Lower leg skin (tissue), 4 donors: ENCODE measurements around the gene GPR155. TPM values are rescaled to one million over a fixed set of nuclear protein-coding genes. Genes with fewer than 3 reads are reported as not detected.
"Not testable (repeated sequence)": the region's sequence is repeated elsewhere in the genome, so short reads cannot be mapped to it uniquely, and the experiment has no call there.

Experiments
- DNase-seq, 2 donors: peaks; one replicate each; pipeline ENCODE4 v3.0.0-alpha.2; 2019; ENCODE audit warnings: low spot score in 2 of 2
- H3K4me3 ChIP-seq: fragments of 200-600 bp; sonication (generic); 2 replicates; pipeline ENCODE4 v1.5.1; 2017; ENCODE audit warnings: mild to moderate bottlenecking, low read depth; ENCODE audit not compliant: poor library complexity, severe bottlenecking
- CTCF ChIP-seq, 3 donors: fragments of 450-650 bp; IDR thresholded peaks; one replicate each; pipeline ENCODE4 v1.5.1; 2016; ENCODE audit warnings: antibody characterized with exemption in 3 of 3, mild to moderate bottlenecking in 3 of 3, moderate library complexity in 2 of 3
- POLR2A ChIP-seq, 2 donors: fragments of 450-650 bp; IDR thresholded peaks; one replicate each; pipeline ENCODE4 v1.6.1; 2016 to 2017; ENCODE audit warnings: antibody characterized with exemption in 2 of 2, mild to moderate bottlenecking in 1 of 2, moderate library complexity in 1 of 2
- WGBS, 2 donors: methylation state at CpG; one replicate each; pipeline ENCODE4 v1.1.5; 2018; 5-methylcytosine and 5-hydroxymethylcytosine counted together
- intact Hi-C: fragments of 100-400 bp; cut with DNase I; formaldehyde crosslinking; loops from one replicate; pipeline ENCODE4 v1.15.0; 2023; ENCODE audit warnings: low total_unique reads
- total RNA-seq, 4 donors: library from RNA; depleted of rRNA; stranded (reverse); fragments of >200 nt; gene quantifications; one replicate each; pipeline ENCODE4 v1.1.0, GENCODE V29; 2016

GPR155 gene
- total RNA-seq, 4 donors from 2014 or later = 14.5 to 20.2 (median 17.5) TPM

GRCh38 chr2:174495365-174496012 is 8.7 kb upstream of the GPR155 start:
- WGBS, 2 donors = 35 to 40% methylated on average over 5 of the region's 5 CpGs
- intact Hi-C loops = no loop called here
- H3K4me3 ChIP-seq = no peak overlapping the region
- no peak for DNase-seq
- TF ChIP-seq POLR2A (IDR thresholded peaks at IDR 0.05) (no peak), CTCF (IDR thresholded peaks at IDR 0.05) (no peak)

- DNase-seq = no peak
- 87% methylated on average over 11 of the region's 11 CpGs for WGBS, 2 donors
- TF ChIP-seq CTCF (IDR thresholded peaks at IDR 0.05) (no peak), POLR2A (IDR thresholded peaks at IDR 0.05) (no peak)
- intact Hi-C loops = no loop called here
- H3K4me3 ChIP-seq = no peak overlapping the region
Observed at GRCh38 chr2:174493549-174494331, 6.9 kb upstream of the GPR155 start.

GRCh38 chr2:174492963-174493431 is 6.2 kb upstream of the GPR155 start:
- 80 to 85% methylated on average over 7 of the region's 7 CpGs for WGBS, 2 donors
- intact Hi-C loops = no loop called here
- DNase-seq = no peak
- H3K4me3 ChIP-seq = no peak overlapping the region
- TF ChIP-seq POLR2A (IDR thresholded peaks at IDR 0.05) (no peak), CTCF (IDR thresholded peaks at IDR 0.05) (no peak)

GRCh38 chr2:174491947-174492346 is 5.1 kb upstream of the GPR155 start:
- no peak for DNase-seq
- intact Hi-C loops = no loop called here
- H3K4me3 ChIP-seq = no peak overlapping the region
- WGBS, 2 donors = 89 to 95% methylated on average over 2 of the region's 2 CpGs
- TF ChIP-seq POLR2A (IDR thresholded peaks at IDR 0.05) = no peak
- TF ChIP-seq CTCF (IDR thresholded peaks at IDR 0.05) = no peak

GRCh38 chr2:174490051-174490450 is 3.2 kb upstream of the GPR155 start:
- TF ChIP-seq POLR2A (IDR thresholded peaks at IDR 0.05) = no peak
- no peak for TF ChIP-seq CTCF (IDR thresholded peaks at IDR 0.05)
- 81 to 83% methylated on average over 3 of the region's 3 CpGs for WGBS, 2 donors
- no peak overlapping the region for H3K4me3 ChIP-seq
- no peak for DNase-seq
- intact Hi-C loops = no loop called here

GRCh38 chr2:174489520-174489919 is 2.7 kb upstream of the GPR155 start:
- H3K4me3 ChIP-seq, DNase-seq, intact Hi-C loops: not testable (repeated sequence)
- WGBS, 2 donors = 88 to 90% methylated on average over 10 of the region's 10 CpGs
